Left ventricle myocardium inferior (tissue), 1 donor: ENCODE measurements around the gene COMMD2. TPM values are rescaled to one million over a fixed set of nuclear protein-coding genes. Genes with fewer than 3 reads are reported as not detected.
A peak's percentile ranks its signal among the peaks of the same experiment; 100 is the strongest.

Source experiments
- DNase-seq: peaks from one replicate; pipeline ENCODE4 v3.0.0-alpha.2; 2020
- H3K27ac ChIP-seq: fragments of 200-600 bp; replicated peaks from 2 replicates; pipeline ENCODE4 v1.8.0; 2021
- H3K27me3 ChIP-seq: fragments of 200-600 bp; 2 replicates; pipeline ENCODE4 v1.8.0; 2021; ENCODE audit warnings: low read depth
- H3K36me3 ChIP-seq: fragments of 200-600 bp; 2 replicates; pipeline ENCODE4 v1.8.0; 2021
- H3K4me1 ChIP-seq: fragments of 200-600 bp; 2 replicates; pipeline ENCODE4 v1.8.0; 2021
- H3K4me3 ChIP-seq: fragments of 200-600 bp; 2 replicates; pipeline ENCODE4 v1.8.0; 2021; ENCODE audit warnings: mild to moderate bottlenecking, moderate library complexity
- H3K9me3 ChIP-seq: fragments of 200-600 bp; replicated peaks from 2 replicates; pipeline ENCODE4 v1.8.0; 2021
- intact Hi-C: fragments of 100-400 bp; cut with micrococcal nuclease; formaldehyde crosslinking; loops from one replicate; pipeline ENCODE4 v1.11.0; 2022
- total RNA-seq: library from RNA; stranded (reverse); fragmentation: NEBNext Ultra II Directional; extraction: Animal tissue kit (Norgen Biotek cat#: 25700); gene quantifications from one replicate; pipeline ENCODE4 v1.2.1, GENCODE V29; 2021
- TF ChIP-seq, protein P1 (sequence below): fragments of 200-600 bp; IDR thresholded peaks from 2 replicates; pipeline ENCODE4 v1.8.0; 2021; ENCODE audit warnings: antibody characterized with exemption, mild to moderate bottlenecking, borderline replicate concordance
- donor health status: DM: no; HTN: yes; CAD: no; lungs with severe emphysema.

Gene COMMD2
- total RNA-seq, 1 donor from 2014 or later: 18.4 TPM

DNA sequence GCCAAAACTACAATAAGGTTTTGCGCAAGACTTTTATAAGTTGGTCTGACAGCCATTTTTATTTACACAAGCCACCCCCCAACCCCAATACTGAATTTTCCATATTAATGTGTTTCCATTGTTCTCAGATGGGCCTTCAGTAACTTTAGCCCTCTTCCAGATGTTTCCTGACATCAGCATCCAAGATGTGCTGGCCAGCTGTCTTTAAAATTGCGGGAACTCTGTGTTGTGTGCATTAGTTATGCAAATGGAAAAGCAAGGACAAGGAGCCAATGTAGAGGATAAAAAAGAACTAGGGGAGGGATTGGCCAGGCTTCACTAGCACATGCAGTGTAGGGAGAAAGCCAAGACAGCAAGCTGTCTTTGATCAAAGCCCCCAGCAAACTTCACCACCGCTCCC lies 45.4 kb downstream of the COMMD2 start:
- Histone ChIP-seq H3K4me3 (no peak overlapping the region), H3K27ac (peak overlapping the region; percentile 43)
- DNase-seq: no peak

DNA sequence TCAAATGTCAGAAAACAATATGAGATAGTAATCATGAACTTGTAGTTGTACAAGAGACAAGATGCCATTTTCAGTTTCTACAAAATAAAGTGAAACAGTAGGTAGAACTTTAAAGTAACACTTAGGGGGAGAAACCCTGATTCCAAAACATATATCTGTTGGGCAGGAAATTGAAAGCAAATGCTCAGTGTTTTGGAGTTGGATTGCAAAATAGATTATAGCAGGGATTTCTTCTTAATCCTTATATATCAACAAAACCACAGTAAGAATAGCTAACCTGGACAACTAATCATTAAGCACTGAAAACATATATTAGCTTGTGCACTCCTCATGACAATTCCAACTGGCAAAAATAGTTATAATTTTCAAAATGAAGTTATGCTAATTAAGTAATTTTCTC lies 46.9 kb downstream of the COMMD2 start:
- intact Hi-C loops: no loop called here

More for the DNA sequence above, 45.4 kb downstream of the COMMD2 start:
- intact Hi-C loops: no loop called here
- TF ChIP-seq, protein P1, sequence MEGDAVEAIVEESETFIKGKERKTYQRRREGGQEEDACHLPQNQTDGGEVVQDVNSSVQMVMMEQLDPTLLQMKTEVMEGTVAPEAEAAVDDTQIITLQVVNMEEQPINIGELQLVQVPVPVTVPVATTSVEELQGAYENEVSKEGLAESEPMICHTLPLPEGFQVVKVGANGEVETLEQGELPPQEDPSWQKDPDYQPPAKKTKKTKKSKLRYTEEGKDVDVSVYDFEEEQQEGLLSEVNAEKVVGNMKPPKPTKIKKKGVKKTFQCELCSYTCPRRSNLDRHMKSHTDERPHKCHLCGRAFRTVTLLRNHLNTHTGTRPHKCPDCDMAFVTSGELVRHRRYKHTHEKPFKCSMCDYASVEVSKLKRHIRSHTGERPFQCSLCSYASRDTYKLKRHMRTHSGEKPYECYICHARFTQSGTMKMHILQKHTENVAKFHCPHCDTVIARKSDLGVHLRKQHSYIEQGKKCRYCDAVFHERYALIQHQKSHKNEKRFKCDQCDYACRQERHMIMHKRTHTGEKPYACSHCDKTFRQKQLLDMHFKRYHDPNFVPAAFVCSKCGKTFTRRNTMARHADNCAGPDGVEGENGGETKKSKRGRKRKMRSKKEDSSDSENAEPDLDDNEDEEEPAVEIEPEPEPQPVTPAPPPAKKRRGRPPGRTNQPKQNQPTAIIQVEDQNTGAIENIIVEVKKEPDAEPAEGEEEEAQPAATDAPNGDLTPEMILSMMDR: no peak
- H3K36me3 ChIP-seq: no peaks in the 10 kb centered on the region
- peaks cover 8% of the 10 kb centered on the region for H3K4me1 ChIP-seq
- no peaks in the 10 kb centered on the region for H3K9me3 ChIP-seq
- no peaks in the 10 kb centered on the region for H3K27me3 ChIP-seq

DNA sequence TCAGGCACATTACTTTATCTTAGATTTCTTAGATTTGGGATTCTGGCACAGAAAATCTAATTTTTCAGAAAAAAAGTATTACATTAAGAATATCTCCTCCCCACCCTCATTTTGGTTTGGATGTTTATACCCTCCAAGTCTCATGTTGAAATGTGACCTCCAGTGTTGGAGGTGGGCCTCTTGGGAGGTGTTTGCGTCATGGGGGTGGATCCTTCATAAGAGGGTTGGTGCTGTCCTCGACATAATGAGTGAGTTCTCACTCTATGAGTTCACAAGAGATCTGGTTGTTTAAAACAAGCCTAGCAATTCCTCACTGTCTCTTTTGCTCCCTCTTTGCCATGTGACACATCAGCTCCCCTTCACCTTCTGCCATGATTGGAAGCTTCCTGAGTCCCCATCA lies 48.8 kb downstream of the COMMD2 start:
- H3K4me1 ChIP-seq: peaks cover 8% of the 10 kb centered on the region
- DNase-seq: peak; percentile 66
- intact Hi-C loops: no loop called here
- H3K36me3 ChIP-seq: no peaks in the 10 kb centered on the region
- no peak overlapping the region for H3K4me3 ChIP-seq
- no peaks in the 10 kb centered on the region for H3K27me3 ChIP-seq
- peak overlapping the region; percentile 56 for H3K27ac ChIP-seq
- TF ChIP-seq, protein P1: no peak
- H3K9me3 ChIP-seq: peaks cover 8% of the 10 kb centered on the region

More for the DNA sequence above, 46.9 kb downstream of the COMMD2 start:
- TF ChIP-seq, protein P1: no peak
- Histone ChIP-seq H3K4me3 (no peak overlapping the region), H3K27ac (no peak overlapping the region), H3K36me3 (no peaks in the 10 kb centered on the region), H3K27me3 (no peaks in the 10 kb centered on the region), H3K9me3 (no peaks in the 10 kb centered on the region), H3K4me1 (peaks cover 8% of the 10 kb centered on the region)
- DNase-seq: no peak

DNA sequence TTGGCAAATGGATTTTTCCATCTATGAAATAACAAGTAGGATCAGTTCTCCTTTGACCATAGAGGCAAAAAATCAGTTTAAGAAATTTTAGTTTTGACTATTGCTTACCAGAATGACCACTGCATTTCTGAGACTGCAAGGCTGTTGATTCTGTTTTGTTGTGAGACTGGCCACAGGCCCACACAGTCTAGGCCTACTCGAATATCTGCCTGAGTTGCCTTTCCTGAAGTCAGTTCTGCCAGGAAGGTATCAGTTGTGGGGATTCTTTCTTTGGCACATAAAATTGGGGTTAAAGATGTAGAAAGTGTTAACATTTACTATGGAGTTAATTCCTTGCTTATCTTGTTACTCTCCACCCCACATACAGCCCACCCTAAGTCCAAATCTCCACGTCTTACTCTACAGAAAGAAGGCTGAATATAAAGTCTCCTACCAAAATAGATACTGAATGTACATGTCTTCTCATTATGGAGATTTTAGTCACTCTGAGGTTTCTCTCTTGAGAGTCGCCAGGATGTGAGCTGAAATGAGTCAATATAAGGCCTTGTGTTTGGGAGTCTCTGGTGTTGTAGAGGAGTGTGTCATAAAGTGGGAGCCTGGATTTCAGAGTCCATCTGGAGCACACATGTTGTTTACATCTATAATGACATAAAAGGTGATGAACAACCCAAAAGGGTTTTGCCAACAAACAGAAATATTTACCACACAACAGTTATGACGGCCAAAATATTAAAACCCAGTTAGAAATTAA lies 49.4 kb downstream of the COMMD2 start:
- H3K9me3 ChIP-seq: peaks cover 14% of the 10 kb centered on the region
- peaks cover 8% of the 10 kb centered on the region for H3K4me1 ChIP-seq
- intact Hi-C loops: no loop called here

DNA sequence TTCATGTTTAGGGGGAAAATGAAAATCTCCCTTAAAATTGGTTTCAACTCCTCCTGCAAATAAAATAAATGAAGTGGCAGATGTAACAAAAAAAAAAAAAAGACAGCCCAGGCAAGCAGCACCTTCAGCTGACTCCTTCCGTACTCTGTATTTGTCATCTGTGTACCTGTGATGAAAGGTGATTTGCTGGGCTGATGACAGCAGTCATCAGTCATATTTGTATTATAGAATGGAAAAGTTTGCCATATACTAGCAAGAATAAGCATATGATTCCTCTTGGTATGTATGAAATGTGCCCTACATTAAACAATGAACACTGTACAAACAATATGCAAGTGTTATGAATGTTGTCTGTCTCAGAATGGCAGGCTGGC lies 50.3 kb downstream of the COMMD2 start:
- Histone ChIP-seq H3K36me3 (peaks cover 4% of the 10 kb centered on the region), H3K27me3 (no peaks in the 10 kb centered on the region), H3K4me1 (peaks cover under 1% of the 10 kb centered on the region), H3K27ac (peak overlapping the region; percentile 56), H3K4me3 (no peak overlapping the region), H3K9me3 (peaks cover 16% of the 10 kb centered on the region)
- DNase-seq: no peak
- intact Hi-C loops: no loop called here
- TF ChIP-seq, protein P1: no peak

More for the DNA sequence above, 49.4 kb downstream of the COMMD2 start:
- peak overlapping the region; percentile 56 for H3K27ac ChIP-seq
- peaks cover 4% of the 10 kb centered on the region for H3K36me3 ChIP-seq
- H3K4me3 ChIP-seq: no peak overlapping the region
- no peak for DNase-seq
- H3K27me3 ChIP-seq: no peaks in the 10 kb centered on the region
- TF ChIP-seq, protein P1: no peak
